NCI-H2227 (cell line): Measurements from ENCODE around the gene NUSAP1.
"Not testable (repeated sequence)": the region's sequence is repeated elsewhere in the genome, so short reads cannot be mapped to it uniquely, and the experiment has no call there.

Source experiments
- DNase-seq: peaks from one replicate; lab custom pipeline; 2025; ENCODE audit not compliant: unreplicated experiment; lab: John Stamatoyannopoulos, UW

Gene NUSAP1

GRCh38 chr15:41333026-41333562 lies 413 bp downstream of the NUSAP1 start:
- DNase-seq: no peak

- no peak for DNase-seq
Measured at GRCh38 chr15:41334293-41335120, 1.8 kb downstream of the NUSAP1 start.

GRCh38 chr15:41336549-41336948 lies 3.9 kb downstream of the NUSAP1 start:
- DNase-seq: no peak

DNA sequence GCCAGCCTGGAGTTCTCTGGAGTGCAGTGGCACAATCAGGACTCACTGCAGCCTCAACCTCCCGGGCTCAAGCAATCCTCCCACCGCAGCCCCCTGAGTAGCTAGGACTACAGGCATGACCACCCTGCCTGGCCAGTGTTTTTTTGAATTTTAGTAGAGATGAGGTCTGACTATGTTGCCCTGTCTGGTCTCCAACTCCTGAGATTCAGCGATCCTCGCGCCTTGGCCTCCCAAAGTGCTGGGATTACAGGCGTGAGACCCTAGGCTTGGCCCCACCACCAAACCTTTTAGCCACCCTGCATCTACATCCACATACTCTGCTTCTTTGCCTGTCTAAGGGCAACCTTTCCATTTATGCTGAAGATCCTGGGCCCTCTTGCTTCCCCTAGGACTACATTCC lies 4.4 kb downstream of the NUSAP1 start:
- DNase-seq: no peak

GRCh38 chr15:41337631-41338522 lies 5.2 kb downstream of the NUSAP1 start:
- DNase-seq: no peak

GRCh38 chr15:41340189-41340695 lies 7.6 kb downstream of the NUSAP1 start:
- no peak for DNase-seq

GRCh38 chr15:41341519-41341918 lies 8.8 kb downstream of the NUSAP1 start:
- DNase-seq: no peak

DNA sequence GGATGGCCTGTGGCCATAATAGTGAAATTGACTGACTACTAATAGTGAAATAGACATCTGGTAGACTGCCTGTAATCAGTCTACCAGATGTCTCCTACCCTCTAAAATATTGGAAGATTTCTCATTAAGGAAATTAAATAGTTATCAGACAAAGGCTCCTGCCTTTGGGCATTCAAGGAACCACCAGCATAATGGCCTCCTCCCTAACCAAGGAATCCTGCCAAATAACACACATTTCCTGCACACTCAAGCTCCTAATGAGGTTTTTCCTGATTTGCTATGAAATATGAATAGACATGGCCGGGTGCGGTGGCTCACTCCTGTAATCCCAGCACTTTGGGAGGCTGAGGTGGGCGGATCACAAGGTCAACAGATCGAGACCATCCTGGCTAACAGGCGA lies 14.6 kb downstream of the NUSAP1 start:
- DNase-seq: no peak

DNA sequence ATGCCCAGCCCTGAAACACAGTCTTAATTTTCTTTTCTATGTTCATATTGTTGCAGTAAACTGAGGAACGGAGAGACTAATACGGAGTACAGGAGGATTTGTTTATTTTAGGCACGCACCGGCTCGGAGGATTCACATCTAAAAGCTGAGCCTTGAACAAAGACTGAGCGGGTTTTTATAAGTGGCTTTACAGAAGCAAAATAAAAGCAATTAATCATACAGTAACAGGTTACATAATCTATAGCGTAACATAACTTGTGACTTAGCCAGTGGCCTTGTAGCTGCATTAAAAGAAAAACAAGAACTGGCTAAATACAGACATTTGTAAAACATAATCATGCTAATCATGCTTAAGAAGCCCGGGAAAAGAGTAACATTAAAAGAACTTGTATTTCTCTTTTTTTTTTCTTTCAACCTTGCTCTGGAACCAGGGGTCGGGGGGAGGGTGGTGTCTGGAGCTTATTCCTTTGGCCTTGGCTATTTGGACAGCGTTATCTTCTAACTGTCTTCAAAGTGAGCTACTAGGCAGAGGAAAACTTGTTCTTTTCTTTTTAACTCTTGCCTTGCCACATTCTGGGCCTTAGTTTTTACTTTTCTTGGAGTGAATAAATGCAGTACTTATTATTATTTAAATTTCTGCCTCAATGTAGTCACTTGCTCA lies 17.5 kb downstream of the NUSAP1 start:
- DNase-seq: no peak

DNA sequence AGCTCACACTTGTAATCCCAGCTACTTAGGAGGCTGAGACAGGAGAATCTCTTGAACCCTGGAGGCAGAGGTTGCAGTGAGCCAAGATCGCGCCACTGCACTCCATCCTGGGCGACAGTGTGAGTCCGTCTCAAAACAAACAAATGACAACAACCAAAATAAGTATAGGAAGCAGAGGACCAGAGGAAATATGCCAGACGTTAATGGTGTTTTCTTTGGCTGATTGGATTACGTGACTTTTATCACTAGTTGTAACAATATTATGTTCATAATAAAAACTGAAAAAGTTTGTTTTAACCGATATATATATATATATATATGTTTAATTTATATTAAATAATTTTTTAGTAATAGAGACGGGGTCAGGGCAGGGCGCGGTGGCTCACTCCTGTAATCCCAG lies 21.7 kb downstream of the NUSAP1 start:
- DNase-seq: no peak

GRCh38 chr15:41367418-41367817 lies 34.7 kb downstream of the NUSAP1 start:
- DNase-seq: peak; percentile 36

GRCh38 chr15:41377978-41378377 lies 45.3 kb downstream of the NUSAP1 start:
- no peak for DNase-seq

DNA sequence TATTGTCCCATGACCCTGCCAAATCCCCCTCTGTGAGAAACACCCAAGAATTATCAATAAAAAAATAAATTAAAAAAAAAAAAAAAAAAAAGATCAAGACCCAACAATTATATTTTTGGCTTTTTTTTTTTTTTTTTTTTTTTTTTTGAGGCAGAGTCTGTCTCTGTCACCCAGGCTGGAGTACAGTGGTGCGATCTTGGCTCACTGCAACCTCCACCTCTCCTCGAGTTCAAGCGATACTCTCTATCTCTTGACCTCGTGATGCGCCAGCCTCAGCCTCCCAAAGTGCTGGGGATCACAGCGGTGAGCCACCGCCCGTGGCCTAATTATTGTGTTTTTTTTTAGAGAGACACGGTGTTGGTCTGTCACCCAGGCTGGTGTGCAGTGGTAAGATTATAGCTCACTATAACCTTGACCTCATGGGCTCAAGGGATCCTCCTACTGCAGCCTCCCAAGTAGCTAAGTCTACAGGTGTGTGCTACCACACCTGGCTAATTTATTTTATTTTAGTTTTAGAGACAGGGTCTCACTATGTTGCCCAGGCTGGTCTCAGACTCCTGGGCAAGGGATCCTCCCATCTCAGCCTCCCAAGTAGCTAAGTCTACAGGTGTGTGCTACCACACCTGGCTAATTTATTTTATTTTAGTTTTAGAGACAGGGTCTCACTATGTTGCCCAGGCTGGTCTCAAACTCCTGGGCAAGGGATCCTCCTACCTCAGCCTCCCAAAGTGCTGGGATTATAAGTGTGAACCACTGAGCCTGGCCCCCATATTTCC lies 51.5 kb downstream of the NUSAP1 start:
- not testable (repeated sequence) for DNase-seq

DNA sequence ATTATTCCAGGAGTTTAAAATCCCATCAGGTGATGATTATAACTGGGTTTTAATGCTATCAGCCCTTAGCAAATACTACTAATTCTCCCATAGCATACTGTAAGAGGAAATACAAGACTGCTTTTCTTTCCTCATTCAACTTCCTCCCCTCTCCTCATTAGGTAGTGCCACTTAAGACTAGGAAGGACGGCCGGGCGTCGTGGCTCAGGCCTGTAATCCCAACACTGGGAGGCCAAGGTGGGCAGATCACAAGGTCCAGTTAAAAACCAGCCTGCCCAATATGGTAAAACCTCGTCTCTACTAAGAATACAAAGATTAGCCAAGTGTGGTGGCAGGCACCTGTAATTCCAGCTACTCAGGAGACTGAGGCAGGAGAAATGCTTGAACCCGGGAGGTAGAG lies 55.0 kb downstream of the NUSAP1 start:
- no peak for DNase-seq

DNA sequence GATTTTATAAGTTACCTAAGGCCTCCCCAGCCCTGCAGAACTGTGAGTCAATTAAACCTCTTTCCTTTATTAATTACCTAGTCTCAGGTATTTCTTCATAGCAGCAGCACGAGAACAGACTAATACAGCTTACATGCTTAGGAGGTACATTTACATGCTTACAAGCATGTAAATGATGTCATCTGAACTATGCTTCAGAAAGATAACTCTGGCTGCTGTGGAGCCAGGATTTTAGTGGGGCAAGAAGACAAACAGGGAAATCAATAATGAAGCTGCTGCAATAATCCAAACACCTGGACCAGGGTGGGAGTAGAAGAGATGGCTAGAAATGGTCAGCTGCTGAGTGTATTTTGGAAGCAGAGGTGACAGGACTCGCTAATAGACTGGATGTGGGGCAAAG lies 60.0 kb downstream of the NUSAP1 start:
- no peak for DNase-seq

GRCh38 chr15:41394924-41395323 lies 62.2 kb downstream of the NUSAP1 start:
- no peak for DNase-seq

- DNase-seq: no peak
Measured at GRCh38 chr15:41396111-41396510, 63.4 kb downstream of the NUSAP1 start.

GRCh38 chr15:41401904-41402267 lies 69.2 kb downstream of the NUSAP1 start:
- no peak for DNase-seq

- no peak for DNase-seq
Measured at GRCh38 chr15:41407341-41407740, 74.7 kb downstream of the NUSAP1 start.

DNA sequence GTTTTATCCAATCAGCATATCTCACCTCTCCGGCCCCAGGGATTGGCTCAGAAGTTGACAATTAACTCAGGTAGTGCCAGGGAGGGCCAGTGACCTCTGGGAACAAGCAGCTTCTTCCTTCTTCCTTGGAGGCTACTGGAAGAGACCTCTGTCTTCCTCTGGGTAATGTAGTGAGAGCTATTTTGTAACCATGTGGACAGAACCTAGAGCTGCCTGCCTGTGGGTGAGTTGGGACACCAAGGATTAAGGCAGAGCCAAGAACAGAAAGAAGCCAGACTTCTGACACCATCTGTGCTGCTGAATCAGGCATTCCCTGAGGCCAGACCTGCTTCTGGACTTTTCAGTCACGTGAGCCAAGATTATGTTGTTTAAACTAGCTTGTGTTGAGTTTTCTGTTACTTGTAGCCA lies 75.6 kb downstream of the NUSAP1 start:
- DNase-seq: no peak
